Trophoblast cell (in vitro differentiated cells and primary cell): ENCODE measurements around the gene LRRC37B.
"Not testable (repeated sequence)": the region's sequence is repeated elsewhere in the genome, so short reads cannot be mapped to it uniquely, and the experiment has no call there.

Experiments
- DNase-seq, 2 donors: peaks; one replicate each; pipeline ENCODE4 v3.0.0-alpha.2; 2016
- H2AFZ ChIP-seq: 2 replicates; pipeline ENCODE4 v1.6.1; 2013; ENCODE audit warnings: low read length, moderate library complexity, mild to moderate bottlenecking; ENCODE audit not compliant: insufficient read depth, poor library complexity
- H2AK5ac ChIP-seq: 2 replicates; pipeline ENCODE4 v1.6.1; 2013; ENCODE audit warnings: mild to moderate bottlenecking, low read length
- H2BK120ac ChIP-seq: 2 replicates; pipeline ENCODE4 v1.6.1; 2013; ENCODE audit warnings: low read length, mild to moderate bottlenecking, moderate library complexity; ENCODE audit not compliant: insufficient read depth, poor library complexity
- H2BK12ac ChIP-seq: 2 replicates; pipeline ENCODE4 v1.6.1; 2013; ENCODE audit warnings: mild to moderate bottlenecking, low read length, moderate library complexity
- H2BK5ac ChIP-seq: 2 replicates; pipeline ENCODE4 v1.6.1; 2013; ENCODE audit warnings: low read length, low read depth, moderate library complexity, mild to moderate bottlenecking; ENCODE audit not compliant: poor library complexity
- H3K14ac ChIP-seq: 2 replicates; pipeline ENCODE4 v1.6.1; 2013; ENCODE audit warnings: mild to moderate bottlenecking, low read length
- H3K18ac ChIP-seq: 2 replicates; pipeline ENCODE4 v1.6.1; 2013; ENCODE audit warnings: mild to moderate bottlenecking, low read length
- H3K23ac ChIP-seq: 2 replicates; pipeline ENCODE4 v1.6.1; 2013; ENCODE audit warnings: low read length
- H3K27ac ChIP-seq: 2 replicates; pipeline ENCODE4 v1.5.1; 2013; ENCODE audit warnings: low read depth, mild to moderate bottlenecking, inconsistent platforms, low read length, moderate library complexity
- H3K27me3 ChIP-seq: 2 replicates; pipeline ENCODE4 v1.6.1; 2013; ENCODE audit warnings: inconsistent platforms, mild to moderate bottlenecking, low read length, moderate library complexity; ENCODE audit not compliant: insufficient read depth
- H3K36me3 ChIP-seq, 2 experiments: 1 replicate in 1 of 2; 2 replicates in 1 of 2; pipeline ENCODE4 v1.6.1; 2013; ENCODE audit warnings: low read length in 2 of 2, mild to moderate bottlenecking in 2 of 2, moderate library complexity in 1 of 2; ENCODE audit not compliant: insufficient read depth in 2 of 2, control insufficient read depth in 1 of 2
- H3K4ac ChIP-seq: 2 replicates; pipeline ENCODE4 v1.6.1; 2013; ENCODE audit warnings: low read depth, mild to moderate bottlenecking, low read length, moderate library complexity
- H3K4me1 ChIP-seq, 2 experiments: 1 replicate in 1 of 2; 2 replicates in 1 of 2; pipeline ENCODE4 v1.6.1; 2013; ENCODE audit warnings: low read length in 2 of 2, mild to moderate bottlenecking in 2 of 2, moderate library complexity in 1 of 2; ENCODE audit not compliant: insufficient read depth in 2 of 2, control insufficient read depth in 1 of 2
- H3K4me2 ChIP-seq: 2 replicates; pipeline ENCODE4 v1.6.1; 2013; ENCODE audit warnings: inconsistent platforms, mild to moderate bottlenecking, low read length, moderate library complexity
- H3K4me3 ChIP-seq: 2 replicates; pipeline ENCODE4 v1.5.1; 2013; ENCODE audit warnings: mild to moderate bottlenecking, low read depth, low read length, inconsistent platforms
- H3K79me1 ChIP-seq: one replicate; pipeline ENCODE4 v1.6.1; 2013; ENCODE audit warnings: low read length
- H3K79me2 ChIP-seq: 2 replicates; pipeline ENCODE4 v1.6.1; 2013; ENCODE audit warnings: low read length, mild to moderate bottlenecking; ENCODE audit not compliant: control insufficient read depth, insufficient read depth, poor library complexity
- H3K9ac ChIP-seq: 2 replicates; pipeline ENCODE4 v1.6.1; 2013; ENCODE audit warnings: mild to moderate bottlenecking, low read length
- H3K9me3 ChIP-seq: 2 replicates; pipeline ENCODE4 v1.6.1; 2013; ENCODE audit warnings: low read depth, mild to moderate bottlenecking, control low read depth, inconsistent platforms, low read length; ENCODE audit not compliant: insufficient read depth
- H4K12ac ChIP-seq: 2 replicates; pipeline ENCODE4 v1.6.1; 2013; ENCODE audit warnings: low read depth, mild to moderate bottlenecking, low read length, moderate library complexity
- H4K8ac ChIP-seq: 2 replicates; pipeline ENCODE4 v1.6.1; 2013; ENCODE audit warnings: low read depth, mild to moderate bottlenecking, low read length, moderate library complexity
- H4K91ac ChIP-seq: one replicate; pipeline ENCODE4 v1.6.1; 2013; ENCODE audit warnings: low read depth, mild to moderate bottlenecking, low read length, moderate library complexity
- WGBS: extraction: QIAGEN DNeasy Blood & Tissue Kit; methylation state at CpG from one replicate; pipeline ENCODE4 v1.1.7; 2013; ENCODE audit warnings: missing lambda C conversion rate; ENCODE audit not compliant: insufficient read length, insufficient coverage; ENCODE audit errors: extremely low coverage; 5-methylcytosine and 5-hydroxymethylcytosine counted together

The LRRC37B gene

DNA sequence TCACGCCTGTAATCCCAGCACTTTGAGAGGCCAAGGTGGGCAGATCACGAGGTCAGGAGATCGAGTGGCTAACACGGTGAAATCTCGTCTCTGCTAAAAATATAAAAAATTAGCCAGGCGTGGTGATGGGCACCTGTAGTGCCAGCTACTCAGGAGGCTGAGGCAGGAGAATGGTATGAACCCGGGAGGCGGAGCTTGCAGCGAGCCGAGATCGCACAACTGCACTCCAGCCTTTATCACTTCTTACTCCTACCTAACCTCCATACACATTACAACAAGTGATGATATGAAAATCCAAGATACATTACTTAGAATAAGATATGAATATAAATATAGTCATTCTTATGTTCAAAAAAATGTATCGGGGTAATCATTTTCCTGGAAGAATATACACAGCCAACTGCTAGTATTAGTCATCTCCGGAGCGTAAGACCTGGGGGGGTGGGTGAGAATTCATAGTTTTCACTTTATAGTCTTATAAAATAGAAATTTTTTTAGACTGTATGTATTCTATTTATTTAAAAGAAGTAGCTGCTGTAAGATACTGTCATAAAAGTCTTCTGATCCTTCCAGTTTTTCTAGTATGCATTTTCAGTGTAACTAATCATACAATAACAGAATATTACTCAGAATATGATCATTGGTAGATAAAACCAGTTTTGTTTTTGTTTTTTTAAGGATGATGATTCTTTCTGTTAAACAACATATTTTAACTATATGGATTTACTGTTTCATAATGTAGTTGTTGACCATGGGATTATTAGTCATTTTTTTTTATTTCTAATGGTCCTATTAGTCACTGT is 32.7 kb upstream of the LRRC37B start:
- no CpG with 5 or more reads among the region's 14 CpGs for WGBS
- H3K18ac ChIP-seq, H4K91ac ChIP-seq, H3K79me1 ChIP-seq, H3K9ac ChIP-seq, H2AFZ ChIP-seq, H4K12ac ChIP-seq, H2BK120ac ChIP-seq, H3K4ac ChIP-seq, H2BK5ac ChIP-seq, H3K4me2 ChIP-seq, H3K27me3 ChIP-seq, H2BK12ac ChIP-seq, H3K23ac ChIP-seq, H2AK5ac ChIP-seq, H3K4me3 ChIP-seq, H3K36me3 ChIP-seq, H3K27ac ChIP-seq, H3K14ac ChIP-seq, H3K9me3 ChIP-seq, H4K8ac ChIP-seq, H3K4me1 ChIP-seq, H3K79me2 ChIP-seq: not testable (repeated sequence)
- DNase-seq = peak in 1 of 2 donors; percentile 35

DNA sequence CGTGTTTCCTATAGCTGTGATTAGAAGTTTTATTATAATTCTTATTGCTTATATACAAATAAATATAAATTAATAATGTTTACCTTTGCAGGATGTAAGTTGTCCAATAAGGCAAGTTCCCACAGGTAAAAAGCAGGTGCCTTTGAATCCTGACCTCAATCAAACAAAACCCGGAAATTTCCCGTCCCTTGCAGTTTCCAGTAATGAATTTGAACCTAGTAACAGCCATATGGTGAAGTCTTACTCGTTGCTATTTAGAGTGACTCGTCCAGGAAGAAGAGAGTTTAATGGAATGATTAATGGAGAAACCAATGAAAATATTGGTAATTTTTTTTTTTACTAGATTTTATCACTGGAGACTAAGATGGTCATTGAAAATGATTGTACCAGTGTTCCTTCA is 31.8 kb upstream of the LRRC37B start:
- not testable (repeated sequence) for H3K4me2 ChIP-seq, H3K4me1 ChIP-seq, H2BK12ac ChIP-seq, H4K12ac ChIP-seq, H3K27ac ChIP-seq, DNase-seq, H4K8ac ChIP-seq, H2BK5ac ChIP-seq, H3K27me3 ChIP-seq, H3K14ac ChIP-seq, H2AK5ac ChIP-seq, H3K9ac ChIP-seq, H3K36me3 ChIP-seq, H3K4me3 ChIP-seq, H2BK120ac ChIP-seq, H3K79me2 ChIP-seq, H3K23ac ChIP-seq, H4K91ac ChIP-seq, H3K4ac ChIP-seq, H3K18ac ChIP-seq, H3K9me3 ChIP-seq, H2AFZ ChIP-seq, H3K79me1 ChIP-seq
- WGBS = no CpG with 5 or more reads among the region's 5 CpGs

DNA sequence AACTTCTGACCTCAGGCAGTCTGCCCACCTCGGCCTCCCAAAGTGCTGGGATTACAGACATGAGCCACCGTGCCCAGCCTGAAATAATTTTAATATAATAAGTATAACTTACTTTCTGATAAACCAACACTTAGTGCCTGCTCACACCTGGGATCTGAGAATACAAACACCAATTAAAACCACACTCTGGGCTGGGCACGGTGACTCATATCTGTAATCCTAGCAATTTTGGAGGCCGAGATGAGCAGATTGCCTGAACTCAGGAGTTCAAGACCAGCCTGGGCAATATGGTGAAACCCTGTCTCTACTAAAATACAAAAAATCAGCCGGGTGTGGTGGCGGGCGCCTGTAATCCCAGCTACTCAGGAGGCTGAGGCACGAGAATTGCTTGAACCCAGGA is 15.4 kb upstream of the LRRC37B start:
- not testable (repeated sequence) for H3K79me1 ChIP-seq, H3K4me2 ChIP-seq, H2BK12ac ChIP-seq, H3K9me3 ChIP-seq, H3K9ac ChIP-seq, H3K4me3 ChIP-seq, H3K79me2 ChIP-seq, H2BK5ac ChIP-seq, H4K91ac ChIP-seq, H3K23ac ChIP-seq, DNase-seq, H4K8ac ChIP-seq, H3K14ac ChIP-seq, H2BK120ac ChIP-seq, H3K4me1 ChIP-seq, H3K18ac ChIP-seq, H3K4ac ChIP-seq, H3K27me3 ChIP-seq, H4K12ac ChIP-seq, H2AFZ ChIP-seq, H3K27ac ChIP-seq, H2AK5ac ChIP-seq
- peaks cover 48 to 53% of the 10 kb centered on the region in 2 experiments for H3K36me3 ChIP-seq
- WGBS = no CpG with 5 or more reads among the region's 8 CpGs

DNA sequence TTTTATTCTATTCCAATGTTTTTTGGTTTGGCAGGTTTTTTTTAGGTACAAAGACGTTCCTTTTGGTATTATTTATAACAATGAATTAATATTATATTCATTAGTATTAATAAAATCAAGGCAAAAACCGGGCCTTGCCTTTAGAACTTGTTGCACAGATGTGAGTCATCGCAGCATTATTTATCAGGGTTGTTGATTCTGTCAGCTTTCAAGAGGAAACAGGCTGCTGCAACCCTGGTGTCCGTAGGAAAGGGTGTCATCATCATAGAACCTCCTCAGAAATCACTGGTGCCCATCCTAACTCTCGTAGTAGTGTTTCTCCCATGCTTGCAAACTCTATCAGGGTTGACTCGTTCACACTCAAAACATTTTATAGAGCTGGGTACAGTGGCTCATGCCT is 10.2 kb upstream of the LRRC37B start:
- no peak overlapping the region for H3K27ac ChIP-seq
- no CpG with 5 or more reads among the region's 6 CpGs for WGBS
- no peak overlapping the region for H4K91ac ChIP-seq
- H3K23ac ChIP-seq = no peak overlapping the region
- no peak overlapping the region for H2AK5ac ChIP-seq
- H3K18ac ChIP-seq = no peak overlapping the region
- H3K9me3 ChIP-seq = no peaks in the 10 kb centered on the region
- no peaks in the 10 kb centered on the region for H3K4me1 ChIP-seq
- H3K4me2 ChIP-seq = no peak overlapping the region
- H3K79me2 ChIP-seq = no peaks in the 10 kb centered on the region
- H3K79me1 ChIP-seq = no peaks in the 10 kb centered on the region
- no peak overlapping the region for H2AFZ ChIP-seq
- no peak overlapping the region for H2BK12ac ChIP-seq
- no peak overlapping the region for H2BK120ac ChIP-seq
- H3K36me3 ChIP-seq = peaks cover 31 to 32% of the 10 kb centered on the region in 2 experiments
- H2BK5ac ChIP-seq = no peak overlapping the region
- no peaks in the 10 kb centered on the region for H3K27me3 ChIP-seq
- H3K9ac ChIP-seq = no peak overlapping the region
- DNase-seq = no peak
- no peak overlapping the region for H3K4me3 ChIP-seq
- no peak overlapping the region for H4K8ac ChIP-seq
- H3K14ac ChIP-seq = no peak overlapping the region
- no peak overlapping the region for H4K12ac ChIP-seq
- no peak overlapping the region for H3K4ac ChIP-seq
